Lower leg skin (tissue), 4 donors: ENCODE results near the gene TSPAN2. TPM values are rescaled to one million over a fixed set of nuclear protein-coding genes. Genes with fewer than 3 reads are reported as not detected.

Experiments used
- DNase-seq, 2 donors: peaks; one replicate each; pipeline ENCODE4 v3.0.0-alpha.2; 2019; ENCODE audit warnings: low spot score in 2 of 2
- H3K4me3 ChIP-seq: fragments of 200-600 bp; sonication (generic); 2 replicates; pipeline ENCODE4 v1.5.1; 2017; ENCODE audit warnings: mild to moderate bottlenecking, low read depth; ENCODE audit not compliant: poor library complexity, severe bottlenecking
- CTCF ChIP-seq, 3 donors: fragments of 450-650 bp; IDR thresholded peaks; one replicate each; pipeline ENCODE4 v1.5.1; 2016; ENCODE audit warnings: antibody characterized with exemption in 3 of 3, mild to moderate bottlenecking in 3 of 3, moderate library complexity in 2 of 3
- POLR2A ChIP-seq, 2 donors: fragments of 450-650 bp; IDR thresholded peaks; one replicate each; pipeline ENCODE4 v1.6.1; 2016 to 2017; ENCODE audit warnings: antibody characterized with exemption in 2 of 2, mild to moderate bottlenecking in 1 of 2, moderate library complexity in 1 of 2
- WGBS, 2 donors: methylation state at CpG; one replicate each; pipeline ENCODE4 v1.1.5; 2018; 5-methylcytosine and 5-hydroxymethylcytosine counted together
- intact Hi-C: fragments of 100-400 bp; cut with DNase I; formaldehyde crosslinking; loops from one replicate; pipeline ENCODE4 v1.15.0; 2023; ENCODE audit warnings: low total_unique reads
- total RNA-seq, 4 donors: library from RNA; depleted of rRNA; stranded (reverse); fragments of >200 nt; gene quantifications; one replicate each; pipeline ENCODE4 v1.1.0, GENCODE V29; 2016

The TSPAN2 gene
- total RNA-seq, 4 donors from 2014 or later = 0.46 to 4.5 (median 2.2) TPM

GRCh38 chr1:115073298-115074087 is 15.8 kb downstream of the TSPAN2 start:
- no peak for DNase-seq
- WGBS, 2 donors = 85 to 87% methylated on average over 10 of the region's 10 CpGs
- intact Hi-C loops = no loop called here
- TF ChIP-seq POLR2A (IDR thresholded peaks at IDR 0.05) (no peak), CTCF (IDR thresholded peaks at IDR 0.05) (no peak)
- H3K4me3 ChIP-seq = no peak overlapping the region

- WGBS, 2 donors = 84 to 88% methylated on average over 6 of the region's 6 CpGs
- no peak for DNase-seq
- no peak for TF ChIP-seq CTCF (IDR thresholded peaks at IDR 0.05)
- H3K4me3 ChIP-seq = no peak overlapping the region
- intact Hi-C loops = no loop called here
These were observed 18.2 kb downstream of the TSPAN2 start for GRCh38 chr1:115071012-115071664.

GRCh38 chr1:115069659-115070308 is 19.5 kb downstream of the TSPAN2 start:
- H3K4me3 ChIP-seq = no peak overlapping the region
- DNase-seq = no peak
- no peak for TF ChIP-seq POLR2A (IDR thresholded peaks at IDR 0.05)
- WGBS, 2 donors = 51 to 71% methylated on average over 7 of the region's 7 CpGs
- intact Hi-C loops = no loop called here

- TF ChIP-seq CTCF (IDR thresholded peaks at IDR 0.05) (no peak), POLR2A (IDR thresholded peaks at IDR 0.05) (no peak)
- WGBS, 2 donors = 51 to 52% methylated on average over 12 of the region's 12 CpGs
- DNase-seq = no peak
- intact Hi-C loops = no loop called here
- no peak overlapping the region for H3K4me3 ChIP-seq
These were observed 20.3 kb downstream of the TSPAN2 start for GRCh38 chr1:115068826-115069585.

GRCh38 chr1:115067161-115067859 is 22.0 kb downstream of the TSPAN2 start:
- 44 to 54% methylated on average over 8 of the region's 8 CpGs for WGBS, 2 donors
- no peak for DNase-seq
- intact Hi-C loops = no loop called here
- TF ChIP-seq CTCF (IDR thresholded peaks at IDR 0.05) (no peak), POLR2A (IDR thresholded peaks at IDR 0.05) (no peak)
- no peak overlapping the region for H3K4me3 ChIP-seq
